Duodenal mucosa (tissue), 2 donors: Measurements from ENCODE around the gene CALB2.

Source experiments
- H3K27ac ChIP-seq: one replicate; pipeline ENCODE4 v1.7.0; 2013; ENCODE audit warnings: low read depth, low read length
- H3K27me3 ChIP-seq, 2 donors: one replicate each; pipeline ENCODE4 v1.7.0; 2013; ENCODE audit warnings: low read length in 2 of 2, control low read depth in 1 of 2; ENCODE audit not compliant: insufficient read depth in 2 of 2, control insufficient read depth in 1 of 2
- H3K36me3 ChIP-seq, 2 donors: one replicate each; pipeline ENCODE4 v1.7.0; 2013; ENCODE audit warnings: low read length in 2 of 2, control low read depth in 1 of 2; ENCODE audit not compliant: insufficient read depth in 2 of 2, control insufficient read depth in 1 of 2
- H3K4me1 ChIP-seq, 2 donors: one replicate each; pipeline ENCODE4 v1.7.0; 2013; ENCODE audit warnings: low read length in 2 of 2, control low read depth in 1 of 2; ENCODE audit not compliant: insufficient read depth in 2 of 2, control insufficient read depth in 1 of 2
- H3K4me3 ChIP-seq, 2 donors: one replicate each; pipeline ENCODE4 v1.7.0; 2013; ENCODE audit warnings: low read length in 2 of 2, low read depth in 1 of 2
- H3K9ac ChIP-seq, 2 donors: one replicate each; pipeline ENCODE4 v1.7.0; 2013; ENCODE audit warnings: low read length in 2 of 2, low read depth in 1 of 2
- H3K9me3 ChIP-seq, 2 donors: one replicate each; pipeline ENCODE4 v1.7.0; 2013; ENCODE audit warnings: low read length in 2 of 2, control low read depth in 1 of 2; ENCODE audit not compliant: control insufficient read depth in 1 of 2

Gene CALB2

GRCh38 chr16:71431176-71431575 is 72.7 kb downstream of the CALB2 start:
- H3K4me3 ChIP-seq: no peak overlapping the region
- H3K9me3 ChIP-seq: no peaks in the 10 kb centered on the region
- H3K9ac ChIP-seq: no peak overlapping the region
- H3K36me3 ChIP-seq: no peaks in the 10 kb centered on the region
- H3K27ac ChIP-seq: no peak overlapping the region
- no peaks in the 10 kb centered on the region for H3K4me1 ChIP-seq
- peaks cover 10% of the 10 kb centered on the region in 2 donors for H3K27me3 ChIP-seq

GRCh38 chr16:71431991-71432390 is 73.5 kb downstream of the CALB2 start:
- no peak overlapping the region for H3K4me3 ChIP-seq
- no peaks in the 10 kb centered on the region for H3K9me3 ChIP-seq
- no peak overlapping the region for H3K27ac ChIP-seq
- H3K4me1 ChIP-seq: no peaks in the 10 kb centered on the region
- no peak overlapping the region for H3K9ac ChIP-seq
- H3K27me3 ChIP-seq: peaks cover 3 to 5% of the 10 kb centered on the region in 2 donors
- H3K36me3 ChIP-seq: no peaks in the 10 kb centered on the region

GRCh38 chr16:71432906-71433305 is 74.4 kb downstream of the CALB2 start:
- H3K4me1 ChIP-seq: no peaks in the 10 kb centered on the region

GRCh38 chr16:71436473-71436872 is 78.0 kb downstream of the CALB2 start:
- H3K27me3 ChIP-seq: peaks cover 0 to 2% of the 10 kb centered on the region in 2 donors
- H3K27ac ChIP-seq: no peak overlapping the region
- no peak overlapping the region for H3K9ac ChIP-seq
- no peaks in the 10 kb centered on the region for H3K9me3 ChIP-seq
- H3K36me3 ChIP-seq: no peaks in the 10 kb centered on the region
- H3K4me3 ChIP-seq: no peak overlapping the region
- H3K4me1 ChIP-seq: no peaks in the 10 kb centered on the region

More at GRCh38 chr16:71432906-71433305, 74.4 kb downstream of the CALB2 start:
- Histone ChIP-seq H3K4me3 (no peak overlapping the region), H3K9ac (no peak overlapping the region), H3K9me3 (no peaks in the 10 kb centered on the region), H3K27me3 (peaks cover 0 to 2% of the 10 kb centered on the region in 2 donors), H3K27ac (no peak overlapping the region), H3K36me3 (no peaks in the 10 kb centered on the region)

- H3K4me3 ChIP-seq: no peak overlapping the region
- no peaks in the 10 kb centered on the region for H3K4me1 ChIP-seq
- H3K36me3 ChIP-seq: no peaks in the 10 kb centered on the region
- peaks cover 15% of the 10 kb centered on the region in 2 donors for H3K9me3 ChIP-seq
- H3K9ac ChIP-seq: no peak overlapping the region
- no peaks in the 10 kb centered on the region for H3K27me3 ChIP-seq
- no peak overlapping the region for H3K27ac ChIP-seq
Observed at GRCh38 chr16:71439523-71439922, 81.0 kb downstream of the CALB2 start.
